HEK293T (cell line): ENCODE data around the gene SLC2A11.
"Not testable (repeated sequence)": the region's sequence is repeated elsewhere in the genome, so short reads cannot be mapped to it uniquely, and the experiment has no call there.

ENCODE experiments used
- ARNT ChIP-seq: fragments of 450-650 bp; IDR thresholded peaks from 2 replicates; pipeline ENCODE4 v1.6.1; 2017; ENCODE audit warnings: mild to moderate bottlenecking
- FOXA1 ChIP-seq: fragments of 450-650 bp; IDR thresholded peaks from 2 replicates; pipeline ENCODE4 v1.6.1; 2016; ENCODE audit warnings: mild to moderate bottlenecking
- FOXK2 ChIP-seq: fragments of 450-650 bp; IDR thresholded peaks from 2 replicates; pipeline ENCODE4 v1.6.1; 2016; ENCODE audit warnings: mild to moderate bottlenecking
- ZNF384 ChIP-seq: fragments of 450-650 bp; IDR thresholded peaks from 2 replicates; pipeline ENCODE4 v1.6.1; 2016

GRCh38 chr22:23907423-23907822 lies 49.7 kb downstream of the SLC2A11 start:
- TF ChIP-seq ARNT, ZNF384, FOXA1, FOXK2: not testable (repeated sequence)
